GM11168 (cell line): ENCODE data around the gene PLEKHD1.

Experiments
- in situ Hi-C: fragments of 300-500 bp; cut with MboI; formaldehyde crosslinking; loops from one replicate; pipeline ENCODE4 v1.12.0; 2022; ENCODE audit warnings: low sequenced_read_pairs; ENCODE audit not compliant: unreplicated experiment

The PLEKHD1 gene

GRCh38 chr14:69573831-69574262, 89.3 kb downstream of the PLEKHD1 start:
- in situ Hi-C loops, result loop anchor here (25.0 kb wide), 1 partner anchor 713 kb away; no protein-coding TSS in a partner anchor

- in situ Hi-C loops, result loop anchor here (25.0 kb wide), 1 partner anchor 713 kb away; no protein-coding TSS in a partner anchor
These were observed 89.9 kb downstream of the PLEKHD1 start, which contains the start of gene CCDC177 for GRCh38 chr14:69574263-69574953. Gene CCDC177 (minus strand): TSS chr14:69574871. CDS start chr14:69573622, 1,249 bp downstream.

DNA sequence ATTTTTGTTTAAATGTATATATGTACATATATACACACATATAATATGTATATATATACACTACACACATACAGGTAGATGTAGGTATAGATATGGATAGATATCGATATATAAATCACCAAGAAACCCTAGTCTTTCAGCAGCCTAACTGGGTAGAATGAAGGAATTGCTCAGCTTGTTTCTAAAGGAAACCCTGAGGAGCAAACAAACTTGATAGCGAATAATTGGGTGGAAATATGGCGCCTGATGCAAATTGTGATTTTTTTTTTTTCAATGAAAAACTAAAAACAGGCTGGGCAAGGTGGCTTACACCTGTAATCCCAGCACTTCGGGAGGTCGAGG, 90.4 kb downstream of the PLEKHD1 start:
- in situ Hi-C loops, result loop anchor here (25.0 kb wide), 2 partner anchors 462 to 712 kb away; no protein-coding TSS in a partner anchor

GRCh38 chr14:69579476-69579875, 94.9 kb downstream of the PLEKHD1 start:
- in situ Hi-C loops, result loop anchor here (25.0 kb wide), 1 partner anchor 458 kb away; no protein-coding TSS in a partner anchor

GRCh38 chr14:69580009-69580577, 95.6 kb downstream of the PLEKHD1 start:
- in situ Hi-C loops, result loop anchor here (25.0 kb wide), 1 partner anchor 457 kb away; no protein-coding TSS in a partner anchor
